Lung (tissue), 12 donors: ENCODE results near the gene ZXDC. TPM values are rescaled to one million over a fixed set of nuclear protein-coding genes. Genes with fewer than 3 reads are reported as not detected.
A peak's percentile ranks its signal among the peaks of the same experiment; 100 is the strongest.

ENCODE experiments used
- ATAC-seq: fragments of 200-7000 bp; cut with Tn5 transposase; one replicate; pipeline ENCODE4 v1.9.1; 2020; ENCODE audit warnings: moderate number of reproducible peaks; ENCODE audit not compliant: insufficient read depth, low FRiP score
- DNase-seq, 3 donors: peaks; one replicate each; pipeline ENCODE4 v3.0.0-alpha.2; 2013 to 2017
- H3K27ac ChIP-seq, 2 donors: one replicate each; pipeline ENCODE4 v1.5.1; 2013; ENCODE audit warnings: mild to moderate bottlenecking in 2 of 2, moderate library complexity in 2 of 2, control low read depth in 1 of 2, inconsistent platforms in 1 of 2, low read depth in 1 of 2, low read length in 1 of 2
- H3K27me3 ChIP-seq, 3 donors: one replicate each; pipeline ENCODE4 v1.5.1; 2013; ENCODE audit warnings: low read length in 2 of 3; ENCODE audit not compliant: control insufficient read depth in 3 of 3, insufficient read depth in 3 of 3
- H3K36me3 ChIP-seq, 4 donors: one replicate each; pipeline ENCODE4 v1.5.1; 2013; ENCODE audit warnings: low read length in 4 of 4, mild to moderate bottlenecking in 1 of 4, moderate library complexity in 1 of 4; ENCODE audit not compliant: control insufficient read depth in 4 of 4, insufficient read depth in 4 of 4
- H3K4me1 ChIP-seq, 5 donors: one replicate each; pipeline ENCODE4 v1.5.1; 2013; ENCODE audit warnings: low read length in 5 of 5, mild to moderate bottlenecking in 2 of 5, moderate library complexity in 1 of 5; ENCODE audit not compliant: control insufficient read depth in 5 of 5, insufficient read depth in 5 of 5
- H3K4me3 ChIP-seq: one replicate; pipeline ENCODE4 v1.5.1; 2013; ENCODE audit warnings: mild to moderate bottlenecking, control low read depth, moderate library complexity
- H3K9ac ChIP-seq, 2 donors: one replicate each; pipeline ENCODE4 v1.5.1; 2013; ENCODE audit warnings: low read length in 2 of 2, control low read depth in 1 of 2; ENCODE audit not compliant: insufficient read depth in 1 of 2
- H3K9me3 ChIP-seq, 4 donors: one replicate each; pipeline ENCODE4 v1.5.1; 2013; ENCODE audit warnings: low read length in 3 of 4, mild to moderate bottlenecking in 1 of 4, moderate library complexity in 1 of 4; ENCODE audit not compliant: control insufficient read depth in 4 of 4, insufficient read depth in 3 of 4
- WGBS, 2 donors: extraction: QIAGEN DNeasy Blood & Tissue Kit; methylation state at CpG; one replicate each; pipeline ENCODE4 v1.1.7; 2013; 5-methylcytosine and 5-hydroxymethylcytosine counted together
- polyA plus RNA-seq, 2 donors: library from polyadenylated mRNA; stranded (reverse); fragments of 200-250 nt; gene quantifications; one replicate each; pipeline ENCODE4 v1.2.1, GENCODE V29; 2013
- total RNA-seq, 2 donors: library from RNA; depleted of rRNA in 1 of 2; stranded (reverse); fragments of >200 nt in 1 of 2; gene quantifications; one replicate each; pipeline ENCODE4 v1.2.1, GENCODE V29; 2014 to 2021
- TF ChIP-seq, protein P1 (sequence below): IDR thresholded peaks from 2 replicates; pipeline ENCODE4 v1.5.1; 2012; ENCODE audit warnings: mild to moderate bottlenecking; ENCODE audit errors: control extremely low read depth, extremely low read depth
- donor health status: control.
- donor health status: control.
- donor health status: Bipolar disorder and iron deficiency.
- donor health status: healthy.
- donor health status: DM: yes; HTN: yes; CAD: no.

ZXDC gene
- total and polyA plus RNA-seq, 4 donors = 12.9 to 49.5 (median 29.8) TPM

- H3K9ac ChIP-seq = no peak overlapping the region
- H3K27me3 ChIP-seq = no peaks in the 10 kb centered on the region
- no peaks in the 10 kb centered on the region for H3K36me3 ChIP-seq
- DNase-seq (no peak), ATAC-seq (no peak)
- 74 to 82% methylated on average over 8 of the region's 8 CpGs for WGBS, 2 donors
- H3K4me1 ChIP-seq = no peaks in the 10 kb centered on the region
- H3K9me3 ChIP-seq = peaks cover 0 to 3% (median 1%) of the 10 kb centered on the region in 4 donors
- no peak overlapping the region for H3K4me3 ChIP-seq
- no peak overlapping the region for H3K27ac ChIP-seq
- TF ChIP-seq, protein P1, sequence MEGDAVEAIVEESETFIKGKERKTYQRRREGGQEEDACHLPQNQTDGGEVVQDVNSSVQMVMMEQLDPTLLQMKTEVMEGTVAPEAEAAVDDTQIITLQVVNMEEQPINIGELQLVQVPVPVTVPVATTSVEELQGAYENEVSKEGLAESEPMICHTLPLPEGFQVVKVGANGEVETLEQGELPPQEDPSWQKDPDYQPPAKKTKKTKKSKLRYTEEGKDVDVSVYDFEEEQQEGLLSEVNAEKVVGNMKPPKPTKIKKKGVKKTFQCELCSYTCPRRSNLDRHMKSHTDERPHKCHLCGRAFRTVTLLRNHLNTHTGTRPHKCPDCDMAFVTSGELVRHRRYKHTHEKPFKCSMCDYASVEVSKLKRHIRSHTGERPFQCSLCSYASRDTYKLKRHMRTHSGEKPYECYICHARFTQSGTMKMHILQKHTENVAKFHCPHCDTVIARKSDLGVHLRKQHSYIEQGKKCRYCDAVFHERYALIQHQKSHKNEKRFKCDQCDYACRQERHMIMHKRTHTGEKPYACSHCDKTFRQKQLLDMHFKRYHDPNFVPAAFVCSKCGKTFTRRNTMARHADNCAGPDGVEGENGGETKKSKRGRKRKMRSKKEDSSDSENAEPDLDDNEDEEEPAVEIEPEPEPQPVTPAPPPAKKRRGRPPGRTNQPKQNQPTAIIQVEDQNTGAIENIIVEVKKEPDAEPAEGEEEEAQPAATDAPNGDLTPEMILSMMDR = no peak
Measured at GRCh38 chr3:126401611-126402160, 74.0 kb downstream of the ZXDC start.

DNA sequence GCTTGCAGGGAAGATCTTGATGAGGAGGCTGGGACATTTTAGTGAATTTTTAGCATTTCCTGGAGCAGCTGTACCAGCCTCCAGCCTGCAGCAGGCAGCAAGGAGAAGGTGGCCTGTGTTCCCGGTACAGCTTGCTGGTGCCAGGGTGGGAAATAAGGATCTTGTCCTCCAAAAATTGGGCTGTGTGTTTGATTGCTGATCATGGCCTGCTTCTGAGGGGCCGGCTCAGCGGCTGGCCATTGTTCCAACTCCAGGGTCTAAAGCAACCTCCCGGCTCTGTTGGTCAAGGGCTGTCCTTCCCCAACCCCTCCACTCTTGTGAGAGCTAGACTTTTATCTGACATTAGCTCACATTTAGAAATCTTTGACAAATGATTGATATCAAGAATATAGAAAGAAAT, 75.9 kb downstream of the ZXDC start:
- WGBS, 2 donors = 93 to 94% methylated on average over 4 of the region's 4 CpGs
- DNase-seq (no peak), ATAC-seq (no peak)
- Histone ChIP-seq H3K9me3 (peaks cover 0 to 3% (median 1%) of the 10 kb centered on the region in 4 donors), H3K4me1 (peaks cover 0 to under 1% (median 0%) of the 10 kb centered on the region in 5 donors), H3K36me3 (no peaks in the 10 kb centered on the region), H3K27me3 (no peaks in the 10 kb centered on the region), H3K9ac (no peak overlapping the region), H3K4me3 (no peak overlapping the region), H3K27ac (no peak overlapping the region)
- TF ChIP-seq, protein P1 = no peak

DNA sequence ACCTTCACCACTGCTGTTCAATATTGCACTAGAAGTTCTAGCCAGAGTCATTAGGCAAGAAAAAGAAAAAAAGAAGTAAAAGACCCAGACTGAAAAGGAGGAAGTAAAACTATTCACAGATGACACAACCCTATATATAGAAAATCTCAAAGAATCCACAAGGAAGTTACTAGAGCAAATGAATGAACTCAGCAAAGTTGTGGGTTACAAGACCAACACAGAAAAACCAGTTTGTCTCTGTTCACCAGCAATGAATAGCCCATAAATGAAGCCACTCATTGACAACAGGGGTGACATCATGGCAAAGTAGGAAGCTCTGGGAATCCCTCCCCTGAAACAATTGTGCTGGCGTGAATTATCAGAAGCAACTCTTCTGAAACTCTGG, 76.3 kb downstream of the ZXDC start:
- Histone ChIP-seq H3K27me3 (peaks cover 0 to 2% (median 0%) of the 10 kb centered on the region in 3 donors), H3K9me3 (peaks cover 0 to 3% (median 1%) of the 10 kb centered on the region in 4 donors), H3K4me1 (peaks cover 0 to 3% (median 0%) of the 10 kb centered on the region in 5 donors), H3K27ac (no peak overlapping the region), H3K9ac (no peak overlapping the region), H3K4me3 (no peak overlapping the region), H3K36me3 (no peaks in the 10 kb centered on the region)
- TF ChIP-seq, protein P1 = no peak
- ATAC-seq (peak; percentile 23), DNase-seq (no peak)
- WGBS, 2 donors = 63 to 80% methylated on average over 1 of the region's 1 CpG
